Retinal pigment epithelial cell (primary cell): ENCODE results near the gene HMCES.

ENCODE experiments used
- DNase-seq: peaks from one replicate; pipeline ENCODE4 v3.0.0-alpha.2; 2010; ENCODE audit warnings: low read depth
- H3K4me3 ChIP-seq: 2 replicates; pipeline ENCODE4 v1.5.1; 2011; ENCODE audit warnings: mild to moderate bottlenecking, low read length, control low read depth, moderate library complexity
- TF ChIP-seq, protein P1 (sequence below): conservative IDR thresholded peaks from 2 replicates; pipeline ENCODE4 v1.5.1; 2011; ENCODE audit warnings: low read depth, low read length, control low read depth, inconsistent platforms

HMCES gene

DNA sequence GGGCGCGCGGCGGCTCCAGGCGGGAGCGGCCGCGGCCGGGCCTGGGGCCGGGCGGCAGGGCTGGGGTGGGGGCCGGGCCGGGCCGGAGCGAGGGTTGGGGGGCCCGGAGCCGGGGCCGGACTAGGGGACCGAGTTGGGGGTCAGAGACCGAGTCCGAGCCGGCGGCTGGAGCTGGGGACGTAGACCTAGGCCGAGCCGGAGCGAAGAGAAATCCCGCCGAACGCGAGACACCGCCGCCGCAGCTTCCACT lies 37.3 kb downstream of the HMCES start:
- no peak for DNase-seq
- TF ChIP-seq, protein P1, sequence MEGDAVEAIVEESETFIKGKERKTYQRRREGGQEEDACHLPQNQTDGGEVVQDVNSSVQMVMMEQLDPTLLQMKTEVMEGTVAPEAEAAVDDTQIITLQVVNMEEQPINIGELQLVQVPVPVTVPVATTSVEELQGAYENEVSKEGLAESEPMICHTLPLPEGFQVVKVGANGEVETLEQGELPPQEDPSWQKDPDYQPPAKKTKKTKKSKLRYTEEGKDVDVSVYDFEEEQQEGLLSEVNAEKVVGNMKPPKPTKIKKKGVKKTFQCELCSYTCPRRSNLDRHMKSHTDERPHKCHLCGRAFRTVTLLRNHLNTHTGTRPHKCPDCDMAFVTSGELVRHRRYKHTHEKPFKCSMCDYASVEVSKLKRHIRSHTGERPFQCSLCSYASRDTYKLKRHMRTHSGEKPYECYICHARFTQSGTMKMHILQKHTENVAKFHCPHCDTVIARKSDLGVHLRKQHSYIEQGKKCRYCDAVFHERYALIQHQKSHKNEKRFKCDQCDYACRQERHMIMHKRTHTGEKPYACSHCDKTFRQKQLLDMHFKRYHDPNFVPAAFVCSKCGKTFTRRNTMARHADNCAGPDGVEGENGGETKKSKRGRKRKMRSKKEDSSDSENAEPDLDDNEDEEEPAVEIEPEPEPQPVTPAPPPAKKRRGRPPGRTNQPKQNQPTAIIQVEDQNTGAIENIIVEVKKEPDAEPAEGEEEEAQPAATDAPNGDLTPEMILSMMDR: no peak
- peak overlapping the region; percentile 81 for H3K4me3 ChIP-seq

DNA sequence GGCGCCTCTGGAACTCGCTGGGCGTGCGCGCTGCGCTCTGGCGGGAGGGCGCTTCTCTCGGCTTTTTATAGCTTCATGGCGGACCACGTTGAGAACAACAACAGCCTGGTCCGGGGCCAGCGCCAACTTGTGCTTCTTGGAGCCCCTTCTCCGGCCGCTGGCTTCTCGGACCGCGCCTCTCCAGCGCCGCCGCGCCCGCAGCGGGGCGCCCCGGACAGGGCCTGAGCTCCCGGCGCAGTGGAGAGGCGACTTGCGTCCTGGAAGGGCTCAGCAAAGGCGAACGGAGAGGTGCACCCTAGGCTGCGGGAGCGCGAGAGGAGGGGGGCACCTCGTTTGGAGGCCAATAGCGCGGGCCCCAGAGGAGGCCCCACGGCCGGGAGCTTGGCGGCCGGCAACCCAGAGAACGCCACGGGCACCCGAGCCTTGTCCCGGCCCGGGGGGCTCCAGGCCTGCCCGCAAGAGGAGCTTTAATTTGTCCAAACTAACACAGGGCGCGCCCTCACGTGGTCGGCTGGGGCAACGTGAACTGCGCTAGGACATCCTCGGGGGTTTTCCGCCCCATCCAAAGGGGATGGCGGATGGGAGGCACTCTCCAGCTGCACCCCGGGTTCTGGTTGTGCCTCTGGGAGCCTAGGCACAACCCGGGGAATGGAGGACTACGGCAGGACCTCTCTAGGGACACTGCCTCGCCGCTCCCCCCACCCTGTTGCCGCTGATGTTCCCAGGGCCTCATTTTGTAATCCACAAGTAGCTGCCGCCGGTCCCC lies 37.8 kb downstream of the HMCES start:
- TF ChIP-seq, protein P1: peak; percentile 48
- peak overlapping the region; percentile 81 for H3K4me3 ChIP-seq
- DNase-seq: no peak

DNA sequence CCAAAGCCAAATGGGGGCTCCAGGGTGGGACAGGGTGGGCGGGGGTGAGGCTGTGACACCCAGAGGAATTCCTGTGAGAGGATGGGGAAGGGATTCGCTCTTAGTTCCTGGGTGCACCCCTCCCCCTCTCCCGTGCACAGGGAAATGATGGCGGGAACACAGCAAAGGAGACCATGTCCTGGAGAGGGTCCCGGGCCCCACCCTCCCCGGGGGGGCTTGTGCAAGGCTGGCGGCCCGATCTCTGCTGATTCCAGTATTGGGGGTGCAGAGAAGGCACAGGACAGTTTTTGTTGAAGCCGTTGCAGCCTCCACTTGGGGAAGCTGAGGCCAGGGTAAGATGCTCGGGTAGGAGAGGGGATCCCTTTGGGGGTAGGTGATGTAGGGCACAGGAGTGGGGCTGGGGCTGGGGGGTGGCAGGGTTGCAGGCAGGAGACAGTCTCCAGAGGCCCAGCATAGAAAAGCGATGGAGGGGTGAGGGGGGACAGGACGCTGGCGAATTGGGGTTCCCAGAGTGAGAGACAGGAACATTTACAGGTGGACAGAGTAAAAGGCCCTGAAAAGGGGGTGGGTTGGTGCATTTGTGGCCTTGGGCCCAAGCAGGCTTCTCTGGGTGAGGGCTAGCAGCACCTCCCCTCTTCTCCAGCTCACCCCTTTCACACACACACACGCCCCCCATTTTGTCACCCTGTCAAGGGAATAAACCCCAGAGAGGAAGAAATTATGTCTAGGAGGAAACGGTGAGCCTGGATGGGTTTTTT lies 38.5 kb downstream of the HMCES start:
- no peak for DNase-seq
- peak overlapping the region; percentile 81 for H3K4me3 ChIP-seq
- TF ChIP-seq, protein P1: no peak

DNA sequence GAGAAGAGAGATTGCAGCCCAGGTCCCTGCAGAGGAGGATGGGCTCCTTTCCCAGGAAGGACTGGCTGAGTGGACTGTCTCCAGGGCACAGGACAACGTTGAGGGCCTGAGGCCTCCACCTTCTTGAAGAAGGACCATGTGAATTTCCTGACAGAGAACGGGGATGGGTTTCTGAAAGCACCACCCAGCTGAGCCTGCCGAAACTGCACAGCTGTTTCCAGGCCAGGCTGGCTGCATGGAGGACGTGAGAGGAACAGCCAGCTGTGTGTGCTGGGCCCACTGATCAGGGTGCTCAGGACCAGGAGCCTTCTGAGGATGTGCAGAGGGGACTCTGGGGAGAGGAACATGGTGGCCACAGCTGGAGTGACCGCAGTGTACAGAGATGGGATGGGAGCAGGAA lies 39.2 kb downstream of the HMCES start:
- no peak for DNase-seq
- TF ChIP-seq, protein P1: no peak

DNA sequence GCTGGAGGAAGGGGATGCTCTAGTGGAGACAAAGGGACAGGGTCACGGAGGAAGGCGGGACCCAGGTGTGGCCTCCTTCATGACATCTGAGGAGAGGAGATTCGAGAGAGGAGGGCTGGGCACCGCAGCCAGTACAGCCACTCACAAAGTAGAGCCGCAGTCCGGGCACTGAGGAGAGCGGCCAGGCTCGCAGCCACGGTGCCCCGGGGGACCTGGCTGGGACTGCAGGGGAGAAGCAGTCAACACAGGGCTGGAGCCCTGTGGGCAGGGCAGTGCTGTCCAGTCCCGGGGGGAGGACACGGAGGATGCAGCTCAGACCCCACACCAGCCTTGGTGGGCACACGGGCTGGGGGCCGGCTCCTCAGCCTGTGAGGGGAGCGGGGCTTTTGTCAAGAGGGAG lies 40.3 kb downstream of the HMCES start:
- no peak for DNase-seq
- H3K4me3 ChIP-seq: no peak overlapping the region
- TF ChIP-seq, protein P1: no peak

More for the DNA sequence above, 39.2 kb downstream of the HMCES start:
- H3K4me3 ChIP-seq: no peak overlapping the region

DNA sequence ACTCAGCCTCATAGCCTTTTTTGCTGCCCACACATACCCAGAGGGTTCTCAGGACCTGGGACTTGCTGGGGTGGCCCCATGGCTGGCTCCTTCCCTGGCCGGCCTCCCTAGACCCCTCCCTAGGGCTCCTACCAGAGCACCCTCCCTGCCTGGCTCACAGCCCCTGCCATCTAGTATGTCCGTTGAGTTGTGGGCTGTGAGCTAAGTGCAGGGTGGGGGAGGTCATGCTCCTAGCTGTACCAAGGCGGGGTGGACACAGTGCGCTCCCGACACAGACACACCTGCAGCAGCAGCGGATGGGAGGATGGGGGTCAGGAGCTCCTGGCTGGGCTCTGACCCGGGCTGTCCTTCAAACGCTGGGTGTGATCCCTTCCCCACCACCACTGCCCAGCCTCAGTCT lies 41.6 kb downstream of the HMCES start:
- no peak for DNase-seq
- H3K4me3 ChIP-seq: no peak overlapping the region
- TF ChIP-seq, protein P1: no peak
